GM12878 (cell line): ENCODE data around the gene OR51B4.

Experiments
- BHLHE40 ChIP-seq, 2 experiments: fragments of 450-650 bp in 1 of 2; IDR thresholded peaks; 2 replicates each; pipeline ENCODE4 v1.6.1; 2011 to 2017; ENCODE audit warnings: low read depth in 2 of 2, borderline replicate concordance in 1 of 2, improper control_type of control experiment in 1 of 2, low read length in 1 of 2, mild to moderate bottlenecking in 1 of 2
- CEBPB ChIP-seq, 2 experiments: fragments of 150-350 bp in 1 of 2; IDR thresholded peaks; 2 replicates each; pipeline ENCODE4 v1.6.1; 2012 to 2014; ENCODE audit warnings: low read depth in 2 of 2, low read length in 2 of 2, borderline replicate concordance in 1 of 2, inconsistent platforms in 1 of 2
- CREM ChIP-seq: IDR thresholded peaks from 2 replicates; pipeline ENCODE4 v1.6.1; 2014; ENCODE audit warnings: antibody characterized with exemption, low read depth
- MXI1 ChIP-seq: fragments of 150-350 bp; IDR thresholded peaks from 2 replicates; pipeline ENCODE4 v1.6.1; 2011; ENCODE audit warnings: low read depth, mild to moderate bottlenecking, inconsistent platforms, low read length, improper control_type of control experiment
- NFYB ChIP-seq: IDR thresholded peaks from 2 replicates; pipeline ENCODE4 v1.6.1; 2011; ENCODE audit warnings: low read depth, mild to moderate bottlenecking, low read length, improper control_type of control experiment, moderate library complexity; ENCODE audit not compliant: insufficient read depth
- POLR2A ChIP-seq: IDR thresholded peaks from 2 replicates; pipeline ENCODE4 v1.6.1; 2011; ENCODE audit warnings: low read depth, mild to moderate bottlenecking, low read length
- POLR2AphosphoS5 ChIP-seq: IDR thresholded peaks from 2 replicates; pipeline ENCODE4 v1.6.1; 2011; ENCODE audit warnings: mild to moderate bottlenecking, low read length, inconsistent platforms
- RFX5 ChIP-seq: IDR thresholded peaks from 2 replicates; pipeline ENCODE4 v1.6.1; 2011; ENCODE audit warnings: low read depth, low read length, improper control_type of control experiment
- SMAD1 ChIP-seq: fragments of 450-650 bp; IDR thresholded peaks from 2 replicates; pipeline ENCODE4 v1.6.1; 2018; ENCODE audit warnings: mild to moderate bottlenecking, low read depth; ENCODE audit not compliant: partially characterized antibody
- TF ChIP-seq, protein P1 (sequence below), 3 experiments: IDR thresholded peaks in 2 of 3; conservative IDR thresholded peaks in 1 of 3; 2 replicates each; pipeline ENCODE4 v1.5.1; 2011; ENCODE audit warnings: low read depth in 3 of 3, low read length in 3 of 3, mild to moderate bottlenecking in 3 of 3, control low read depth in 2 of 3, moderate library complexity in 2 of 3, inconsistent platforms in 1 of 3, mixed read lengths in 1 of 3; ENCODE audit not compliant: control insufficient read depth in 2 of 3, insufficient read depth in 1 of 3; ENCODE audit errors: extremely low read depth in 1 of 3

DNA sequence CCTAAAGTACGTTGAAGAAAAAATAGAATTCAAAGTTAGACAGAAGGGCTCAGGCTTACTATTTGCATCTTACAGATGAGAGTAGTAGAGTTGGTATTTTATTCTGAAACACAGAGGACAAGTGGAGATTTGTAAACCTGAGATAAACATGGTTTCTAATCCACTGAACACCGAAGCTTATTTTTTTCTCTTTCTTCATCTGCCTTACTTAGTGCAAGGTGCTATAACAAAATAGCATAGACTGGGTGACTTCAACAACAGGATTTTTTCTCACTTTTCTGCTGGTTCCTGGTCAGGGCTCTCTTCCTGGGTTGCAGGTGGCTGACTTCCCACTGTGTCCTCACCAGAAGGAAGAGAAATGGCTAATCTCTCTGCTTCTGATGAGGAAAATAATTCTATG, 50.0 kb downstream of the OR51B4 start:
- no peak for TF ChIP-seq RFX5
- TF ChIP-seq NFYB, result no peak
- TF ChIP-seq CEBPB (IDR thresholded peaks at IDR 0.05; ENCODE audit: borderline replicate concordance in 1 of 2, low read depth in 2 of 2, low read length in 2 of 2), result no peak
- TF ChIP-seq CREM, result no peak
- TF ChIP-seq, protein P1, sequence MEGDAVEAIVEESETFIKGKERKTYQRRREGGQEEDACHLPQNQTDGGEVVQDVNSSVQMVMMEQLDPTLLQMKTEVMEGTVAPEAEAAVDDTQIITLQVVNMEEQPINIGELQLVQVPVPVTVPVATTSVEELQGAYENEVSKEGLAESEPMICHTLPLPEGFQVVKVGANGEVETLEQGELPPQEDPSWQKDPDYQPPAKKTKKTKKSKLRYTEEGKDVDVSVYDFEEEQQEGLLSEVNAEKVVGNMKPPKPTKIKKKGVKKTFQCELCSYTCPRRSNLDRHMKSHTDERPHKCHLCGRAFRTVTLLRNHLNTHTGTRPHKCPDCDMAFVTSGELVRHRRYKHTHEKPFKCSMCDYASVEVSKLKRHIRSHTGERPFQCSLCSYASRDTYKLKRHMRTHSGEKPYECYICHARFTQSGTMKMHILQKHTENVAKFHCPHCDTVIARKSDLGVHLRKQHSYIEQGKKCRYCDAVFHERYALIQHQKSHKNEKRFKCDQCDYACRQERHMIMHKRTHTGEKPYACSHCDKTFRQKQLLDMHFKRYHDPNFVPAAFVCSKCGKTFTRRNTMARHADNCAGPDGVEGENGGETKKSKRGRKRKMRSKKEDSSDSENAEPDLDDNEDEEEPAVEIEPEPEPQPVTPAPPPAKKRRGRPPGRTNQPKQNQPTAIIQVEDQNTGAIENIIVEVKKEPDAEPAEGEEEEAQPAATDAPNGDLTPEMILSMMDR (IDR thresholded peaks at IDR 0.05 in 2 of 3, conservative IDR thresholded peaks at IDR 0.05 in 1 of 3; ENCODE audit: control insufficient read depth in 2 of 3, extremely low read depth in 1 of 3, insufficient read depth in 1 of 3, low read depth in 3 of 3, low read length in 3 of 3), result no peak
- no peak for TF ChIP-seq BHLHE40 (IDR thresholded peaks at IDR 0.05; ENCODE audit: borderline replicate concordance in 1 of 2, low read depth in 2 of 2, low read length in 1 of 2)
- no peak for TF ChIP-seq SMAD1
- TF ChIP-seq POLR2AphosphoS5, result no peak
- no peak for TF ChIP-seq MXI1
- no peak for TF ChIP-seq POLR2A
